IMR-90 (cell line): ENCODE data around the gene MSH4.

ENCODE experiments used
- BHLHE40 ChIP-seq: fragments of 150-350 bp; IDR thresholded peaks from 2 replicates; pipeline ENCODE4 v1.6.1; 2016; ENCODE audit warnings: mild to moderate bottlenecking, low read depth, low read length
- CHD1 ChIP-seq: IDR thresholded peaks from 2 replicates; pipeline ENCODE4 v1.6.1; 2012; ENCODE audit warnings: low read depth, low read length, improper control_type of control experiment
- FOS ChIP-seq: fragments of 150-350 bp; IDR thresholded peaks from 2 replicates; pipeline ENCODE4 v1.6.1; 2016; ENCODE audit warnings: low read depth, low read length
- MAFK ChIP-seq: IDR thresholded peaks from 2 replicates; pipeline ENCODE4 v1.6.1; 2012; ENCODE audit warnings: low read depth, low read length, improper control_type of control experiment
- MAZ ChIP-seq: IDR thresholded peaks from 2 replicates; pipeline ENCODE4 v1.6.1; 2012; ENCODE audit warnings: low read depth, mild to moderate bottlenecking, low read length, improper control_type of control experiment, moderate library complexity, borderline replicate concordance
- MXI1 ChIP-seq: IDR thresholded peaks from 2 replicates; pipeline ENCODE4 v1.6.1; 2012; ENCODE audit warnings: low read depth, mild to moderate bottlenecking, low read length, moderate library complexity, borderline replicate concordance
- POLR2A ChIP-seq: IDR thresholded peaks from 2 replicates; pipeline ENCODE4 v1.6.1; 2012; ENCODE audit warnings: mild to moderate bottlenecking, low read depth, low read length
- RAD21 ChIP-seq: IDR thresholded peaks from 2 replicates; pipeline ENCODE4 v1.6.1; 2012; ENCODE audit warnings: low read length, improper control_type of control experiment
- RCOR1 ChIP-seq: IDR thresholded peaks from 2 replicates; pipeline ENCODE4 v1.6.1; 2012; ENCODE audit warnings: mild to moderate bottlenecking, low read length, improper control_type of control experiment; ENCODE audit not compliant: insufficient replicate concordance
- RFX5 ChIP-seq: IDR thresholded peaks from 2 replicates; pipeline ENCODE4 v1.8.0; 2012; ENCODE audit warnings: low read depth, mild to moderate bottlenecking, low read length, moderate library complexity
- SMC3 ChIP-seq: fragments of 150-350 bp; IDR thresholded peaks from 2 replicates; pipeline ENCODE4 v1.6.1; 2016; ENCODE audit warnings: low read depth, mild to moderate bottlenecking, antibody characterized with exemption, low read length, moderate library complexity
- TF ChIP-seq, protein P1 (sequence below): fragments of 150-350 bp; IDR thresholded peaks from 2 replicates; pipeline ENCODE4 v1.6.1; 2017; ENCODE audit warnings: mild to moderate bottlenecking, antibody characterized with exemption, low read length, low read depth
- TF ChIP-seq, protein P2 (sequence below): conservative IDR thresholded peaks from 2 replicates; pipeline ENCODE4 v1.5.1; 2012; ENCODE audit warnings: mild to moderate bottlenecking, low read depth, low read length, improper control_type of control experiment

DNA sequence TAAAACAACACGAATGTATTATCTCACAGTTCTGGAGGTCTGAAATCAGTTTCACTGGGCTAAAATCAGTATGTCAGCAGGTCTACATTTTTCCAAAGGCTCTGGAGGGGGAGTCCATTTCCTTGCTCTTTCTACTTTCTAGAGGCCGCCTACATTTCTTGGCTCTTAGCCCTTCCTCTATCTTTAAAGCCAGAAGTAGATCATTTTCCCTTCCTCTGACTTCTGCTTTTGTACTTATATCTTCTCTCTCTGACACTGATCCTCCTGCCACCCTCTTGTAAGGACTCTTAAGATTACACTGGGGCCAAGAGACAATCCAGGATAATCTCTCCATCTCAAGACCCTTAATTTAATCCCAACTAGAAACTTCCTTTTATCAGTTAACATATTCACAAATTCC, 41.4 kb downstream of the MSH4 start:
- TF ChIP-seq, protein P1, sequence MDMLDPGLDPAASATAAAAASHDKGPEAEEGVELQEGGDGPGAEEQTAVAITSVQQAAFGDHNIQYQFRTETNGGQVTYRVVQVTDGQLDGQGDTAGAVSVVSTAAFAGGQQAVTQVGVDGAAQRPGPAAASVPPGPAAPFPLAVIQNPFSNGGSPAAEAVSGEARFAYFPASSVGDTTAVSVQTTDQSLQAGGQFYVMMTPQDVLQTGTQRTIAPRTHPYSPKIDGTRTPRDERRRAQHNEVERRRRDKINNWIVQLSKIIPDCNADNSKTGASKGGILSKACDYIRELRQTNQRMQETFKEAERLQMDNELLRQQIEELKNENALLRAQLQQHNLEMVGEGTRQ = no peak
- TF ChIP-seq, protein P2, sequence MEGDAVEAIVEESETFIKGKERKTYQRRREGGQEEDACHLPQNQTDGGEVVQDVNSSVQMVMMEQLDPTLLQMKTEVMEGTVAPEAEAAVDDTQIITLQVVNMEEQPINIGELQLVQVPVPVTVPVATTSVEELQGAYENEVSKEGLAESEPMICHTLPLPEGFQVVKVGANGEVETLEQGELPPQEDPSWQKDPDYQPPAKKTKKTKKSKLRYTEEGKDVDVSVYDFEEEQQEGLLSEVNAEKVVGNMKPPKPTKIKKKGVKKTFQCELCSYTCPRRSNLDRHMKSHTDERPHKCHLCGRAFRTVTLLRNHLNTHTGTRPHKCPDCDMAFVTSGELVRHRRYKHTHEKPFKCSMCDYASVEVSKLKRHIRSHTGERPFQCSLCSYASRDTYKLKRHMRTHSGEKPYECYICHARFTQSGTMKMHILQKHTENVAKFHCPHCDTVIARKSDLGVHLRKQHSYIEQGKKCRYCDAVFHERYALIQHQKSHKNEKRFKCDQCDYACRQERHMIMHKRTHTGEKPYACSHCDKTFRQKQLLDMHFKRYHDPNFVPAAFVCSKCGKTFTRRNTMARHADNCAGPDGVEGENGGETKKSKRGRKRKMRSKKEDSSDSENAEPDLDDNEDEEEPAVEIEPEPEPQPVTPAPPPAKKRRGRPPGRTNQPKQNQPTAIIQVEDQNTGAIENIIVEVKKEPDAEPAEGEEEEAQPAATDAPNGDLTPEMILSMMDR = no peak
- TF ChIP-seq RFX5 = no peak
- no peak for TF ChIP-seq MXI1
- no peak for TF ChIP-seq POLR2A
- TF ChIP-seq BHLHE40 = no peak
- no peak for TF ChIP-seq CHD1
- no peak for TF ChIP-seq FOS
- no peak for TF ChIP-seq RAD21
- TF ChIP-seq SMC3 = no peak
- no peak for TF ChIP-seq MAZ
- no peak for TF ChIP-seq RCOR1
- TF ChIP-seq MAFK = no peak
